HepG2 (cell line): ENCODE measurements around the gene PSMG4. TPM values are rescaled to one million over a fixed set of nuclear protein-coding genes. Genes with fewer than 3 reads are reported as not detected.
A peak's percentile ranks its signal among the peaks of the same experiment; 100 is the strongest.

Experiments used
- ATM ChIP-seq: fragments of 450-650 bp; IDR thresholded peaks from 2 replicates; pipeline ENCODE4 v1.7.1; 2017; ENCODE audit warnings: mild to moderate bottlenecking, borderline replicate concordance
- BCL6 ChIP-seq: IDR thresholded peaks from 2 replicates; pipeline ENCODE4 v1.6.1; 2016; ENCODE audit warnings: missing genetic modification reagents, missing compliant biosample characterization
- CEBPG ChIP-seq: IDR thresholded peaks from 2 replicates; pipeline ENCODE4 v1.6.1; 2016
- MBNL3 ChIP-seq: fragments of 250-450 bp; sonication (Bioruptor Pico); conservative IDR thresholded peaks from 2 replicates; pipeline ENCODE4 v1.8.0; 2022; ENCODE audit warnings: mild to moderate bottlenecking, inconsistent platforms
- MED13 ChIP-seq: sonication (generic); formaldehyde crosslinking; IDR thresholded peaks from 2 replicates; pipeline ENCODE4 v1.5.0; 2020; ENCODE audit warnings: missing genetic modification reagents
- PHF21A ChIP-seq: sonication (generic); formaldehyde crosslinking; IDR thresholded peaks from 2 replicates; pipeline ENCODE4 v1.5.0; 2020; ENCODE audit warnings: mild to moderate bottlenecking, missing genetic modification reagents
- RCOR2 ChIP-seq: IDR thresholded peaks from 2 replicates; pipeline ENCODE4 v1.6.1; 2016; ENCODE audit warnings: missing biosample characterization, missing genetic modification reagents
- REPIN1 ChIP-seq: sonication (generic); formaldehyde crosslinking; IDR thresholded peaks from 2 replicates; pipeline ENCODE4 v1.8.0; 2022; ENCODE audit warnings: missing genetic modification reagents, low read depth, mild to moderate bottlenecking, borderline replicate concordance
- SIN3A ChIP-seq: IDR thresholded peaks from 2 replicates; pipeline ENCODE4 v1.6.1; 2011; ENCODE audit warnings: low read depth, mild to moderate bottlenecking, control low read depth, low read length, borderline replicate concordance
- SP4 ChIP-seq: sonication (generic); formaldehyde crosslinking; IDR thresholded peaks from 2 replicates; pipeline ENCODE4 v1.8.1; 2023; ENCODE audit warnings: mild to moderate bottlenecking, missing genetic modification reagents
- TBX3 ChIP-seq: fragments of 450-650 bp; IDR thresholded peaks from 2 replicates; pipeline ENCODE4 v1.6.1; 2017; ENCODE audit warnings: antibody characterized with exemption, mild to moderate bottlenecking, inconsistent platforms, borderline replicate concordance
- TCF12 ChIP-seq, 2 experiments: fragments of 450-650 bp in 1 of 2; sonication (generic) in 1 of 2; formaldehyde crosslinking in 1 of 2; IDR thresholded peaks; 2 replicates each; pipeline versions ENCODE4 v1.6.1 to v1.8.0; 2017 to 2022; ENCODE audit warnings: antibody characterized with exemption in 1 of 2, mild to moderate bottlenecking in 1 of 2, missing genetic modification reagents in 1 of 2, moderate library complexity in 1 of 2
- ZBTB1 ChIP-seq: sonication (generic); formaldehyde crosslinking; IDR thresholded peaks from 2 replicates; pipeline ENCODE4 v1.4.0; 2020; ENCODE audit warnings: missing genetic modification reagents, borderline replicate concordance
- ZNF616 ChIP-seq: sonication (generic); formaldehyde crosslinking; IDR thresholded peaks from 2 replicates; pipeline ENCODE4 v1.5.0; 2020; ENCODE audit warnings: low read depth, mild to moderate bottlenecking, missing genetic modification reagents
- polyA plus RNA-seq, 8 experiments: library from polyadenylated mRNA; depleted of rRNA in 3 of 8; stranded (reverse) in 7 of 8; unstranded in 1 of 8; fragments of >200 nt; fragmentation: Illumina TruSeq in 4 of 8; extraction: Trizol in 4 of 8; gene quantifications; 2 replicates each; pipeline versions ENCODE4 v1.2.1 to v1.2.3, GENCODE V29; 2011 to 2016; ENCODE audit warnings: low read depth in 4 of 8, missing spikeins in 1 of 8, mixed read lengths in 1 of 8; ENCODE audit not compliant: insufficient read depth in 1 of 8
- total RNA-seq, 5 experiments: library from RNA; depleted of rRNA; stranded (reverse); fragments of >200 nt; fragmentation: Illumina TruSeq; extraction: Trizol; gene quantifications; 2 replicates each; pipeline ENCODE4 v1.2.3, GENCODE V29; 2016; ENCODE audit warnings: low read depth in 1 of 5
- TF ChIP-seq, protein P1 (sequence below): sonication (generic); formaldehyde crosslinking; IDR thresholded peaks from 2 replicates; pipeline ENCODE4 v1.8.1; 2023; ENCODE audit warnings: mild to moderate bottlenecking, missing genetic modification reagents
- TF ChIP-seq, protein P2 (sequence below): sonication (generic); formaldehyde crosslinking; IDR thresholded peaks from 2 replicates; pipeline ENCODE4 v1.4.0; 2020; ENCODE audit warnings: missing genetic modification reagents
- TF ChIP-seq, protein P3 (sequence below): sonication (generic); formaldehyde crosslinking; IDR thresholded peaks from 2 replicates; pipeline ENCODE4 v1.5.1; 2020; ENCODE audit warnings: mild to moderate bottlenecking, missing genetic modification reagents
- TF ChIP-seq, protein P4 (sequence below): IDR thresholded peaks from 2 replicates; pipeline ENCODE4 v1.6.1; 2016; ENCODE audit warnings: missing compliant biosample characterization, missing genetic modification reagents, borderline replicate concordance

The PSMG4 gene
- total and polyA plus RNA-seq, 2 of the 13 experiments (the other 11 are each of a cell fraction or from before 2014, with no cell fraction given) = 28.5 to 32.8 TPM

DNA sequence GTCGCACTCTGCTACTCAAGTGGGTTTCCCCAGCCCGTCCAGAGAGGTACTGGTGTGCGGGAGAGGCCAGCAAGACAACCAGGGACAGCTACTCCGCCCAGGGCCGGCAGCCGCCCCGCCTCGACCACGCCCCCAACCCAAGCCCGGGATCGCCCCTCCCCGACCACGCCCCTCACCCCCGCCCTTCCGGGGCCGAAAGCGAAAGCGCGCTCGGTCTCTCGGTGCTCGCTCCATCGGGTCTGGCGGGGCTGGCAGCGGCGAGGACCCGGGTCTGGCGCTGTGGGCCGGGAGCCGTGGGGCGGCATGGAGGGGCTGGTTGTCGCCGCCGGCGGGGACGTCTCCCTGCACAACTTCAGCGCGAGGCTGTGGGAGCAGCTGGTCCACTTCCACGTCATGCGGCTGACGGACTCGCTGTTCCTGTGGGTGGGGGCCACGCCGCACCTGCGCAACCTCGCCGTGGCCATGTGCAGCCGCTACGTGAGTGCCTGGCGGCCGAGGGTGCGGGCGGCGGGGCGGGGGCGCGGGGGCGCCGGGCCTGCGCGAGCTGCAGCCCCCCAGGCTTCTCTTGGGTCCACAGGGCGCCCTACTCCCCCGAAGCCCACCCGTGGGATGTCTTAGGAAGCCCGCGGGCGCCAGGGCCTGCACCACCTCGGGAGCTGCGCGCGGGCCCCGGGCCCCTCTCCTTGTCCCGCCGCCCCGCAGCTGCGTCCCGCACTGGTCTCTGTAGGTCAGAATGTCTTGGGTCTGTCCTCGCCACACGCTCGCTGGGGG lies at the start of gene PSMG4 (continued):
- TF ChIP-seq, protein P1, sequence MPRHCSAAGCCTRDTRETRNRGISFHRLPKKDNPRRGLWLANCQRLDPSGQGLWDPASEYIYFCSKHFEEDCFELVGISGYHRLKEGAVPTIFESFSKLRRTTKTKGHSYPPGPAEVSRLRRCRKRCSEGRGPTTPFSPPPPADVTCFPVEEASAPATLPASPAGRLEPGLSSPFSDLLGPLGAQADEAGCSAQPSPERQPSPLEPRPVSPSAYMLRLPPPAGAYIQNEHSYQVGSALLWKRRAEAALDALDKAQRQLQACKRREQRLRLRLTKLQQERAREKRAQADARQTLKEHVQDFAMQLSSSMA (CRISPR knock-in tag) = peak; percentile 82
- TF ChIP-seq SP4 (CRISPR knock-in tag) (peak; percentile 98), ATM (no peak), ZBTB1 (CRISPR knock-in tag) (no peak; the same call in 1 of the 2 replicates), SIN3A (peak; percentile 76; the same call in 1 of the 2 replicates), TCF12 (IDR thresholded peaks at IDR 0.05) (no peak), TCF12 (CRISPR knock-in tag; IDR thresholded peaks at IDR 0.05) (peak; percentile 88), PHF21A (CRISPR knock-in tag) (peak; percentile 73), MBNL3 (CRISPR knock-in tag) (no peak), CEBPG (CRISPR knock-in tag) (peak; percentile 32), BCL6 (CRISPR knock-in tag) (peak; percentile 77), ZNF616 (CRISPR knock-in tag) (peak; percentile 96), TBX3 (no peak), RCOR2 (CRISPR knock-in tag) (peak; percentile 64; the same call in 1 of the 2 replicates), MED13 (CRISPR knock-in tag) (peak; percentile 81; the same call in 1 of the 2 replicates), REPIN1 (CRISPR knock-in tag) (peak; percentile 90)
- TF ChIP-seq, protein P2, sequence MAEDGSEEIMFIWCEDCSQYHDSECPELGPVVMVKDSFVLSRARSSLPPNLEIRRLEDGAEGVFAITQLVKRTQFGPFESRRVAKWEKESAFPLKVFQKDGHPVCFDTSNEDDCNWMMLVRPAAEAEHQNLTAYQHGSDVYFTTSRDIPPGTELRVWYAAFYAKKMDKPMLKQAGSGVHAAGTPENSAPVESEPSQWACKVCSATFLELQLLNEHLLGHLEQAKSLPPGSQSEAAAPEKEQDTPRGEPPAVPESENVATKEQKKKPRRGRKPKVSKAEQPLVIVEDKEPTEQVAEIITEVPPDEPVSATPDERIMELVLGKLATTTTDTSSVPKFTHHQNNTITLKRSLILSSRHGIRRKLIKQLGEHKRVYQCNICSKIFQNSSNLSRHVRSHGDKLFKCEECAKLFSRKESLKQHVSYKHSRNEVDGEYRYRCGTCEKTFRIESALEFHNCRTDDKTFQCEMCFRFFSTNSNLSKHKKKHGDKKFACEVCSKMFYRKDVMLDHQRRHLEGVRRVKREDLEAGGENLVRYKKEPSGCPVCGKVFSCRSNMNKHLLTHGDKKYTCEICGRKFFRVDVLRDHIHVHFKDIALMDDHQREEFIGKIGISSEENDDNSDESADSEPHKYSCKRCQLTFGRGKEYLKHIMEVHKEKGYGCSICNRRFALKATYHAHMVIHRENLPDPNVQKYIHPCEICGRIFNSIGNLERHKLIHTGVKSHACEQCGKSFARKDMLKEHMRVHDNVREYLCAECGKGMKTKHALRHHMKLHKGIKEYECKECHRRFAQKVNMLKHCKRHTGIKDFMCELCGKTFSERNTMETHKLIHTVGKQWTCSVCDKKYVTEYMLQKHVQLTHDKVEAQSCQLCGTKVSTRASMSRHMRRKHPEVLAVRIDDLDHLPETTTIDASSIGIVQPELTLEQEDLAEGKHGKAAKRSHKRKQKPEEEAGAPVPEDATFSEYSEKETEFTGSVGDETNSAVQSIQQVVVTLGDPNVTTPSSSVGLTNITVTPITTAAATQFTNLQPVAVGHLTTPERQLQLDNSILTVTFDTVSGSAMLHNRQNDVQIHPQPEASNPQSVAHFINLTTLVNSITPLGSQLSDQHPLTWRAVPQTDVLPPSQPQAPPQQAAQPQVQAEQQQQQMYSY (CRISPR knock-in tag) = peak; percentile 89
- TF ChIP-seq, protein P3, sequence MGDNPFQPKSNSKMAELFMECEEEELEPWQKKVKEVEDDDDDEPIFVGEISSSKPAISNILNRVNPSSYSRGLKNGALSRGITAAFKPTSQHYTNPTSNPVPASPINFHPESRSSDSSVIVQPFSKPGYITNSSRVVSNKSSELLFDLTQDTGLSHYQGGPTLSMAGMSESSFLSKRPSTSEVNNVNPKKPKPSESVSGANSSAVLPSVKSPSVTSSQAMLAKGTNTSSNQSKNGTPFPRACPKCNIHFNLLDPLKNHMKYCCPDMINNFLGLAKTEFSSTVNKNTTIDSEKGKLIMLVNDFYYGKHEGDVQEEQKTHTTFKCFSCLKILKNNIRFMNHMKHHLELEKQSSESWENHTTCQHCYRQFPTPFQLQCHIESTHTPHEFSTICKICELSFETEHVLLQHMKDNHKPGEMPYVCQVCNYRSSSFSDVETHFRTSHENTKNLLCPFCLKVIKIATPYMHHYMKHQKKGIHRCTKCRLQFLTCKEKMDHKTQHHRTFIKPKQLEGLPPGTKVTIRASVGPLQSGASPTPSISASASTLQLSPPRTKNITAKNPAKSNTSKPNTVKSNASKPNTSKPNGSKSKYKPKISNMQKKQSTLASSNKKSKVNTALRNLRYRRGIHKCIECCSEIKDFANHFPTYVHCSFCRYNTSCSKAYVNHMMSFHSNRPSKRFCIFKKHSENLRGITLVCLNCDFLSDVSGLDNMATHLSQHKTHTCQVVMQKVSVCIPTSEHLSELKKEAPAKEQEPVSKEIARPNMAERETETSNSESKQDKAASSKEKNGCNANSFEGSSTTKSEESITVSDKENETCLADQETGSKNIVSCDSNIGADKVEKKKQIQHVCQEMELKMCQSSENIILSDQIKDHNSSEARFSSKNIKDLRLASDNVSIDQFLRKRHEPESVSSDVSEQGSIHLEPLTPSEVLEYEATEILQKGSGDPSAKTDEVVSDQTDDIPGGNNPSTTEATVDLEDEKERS (CRISPR knock-in tag) = peak; percentile 82
- TF ChIP-seq, protein P4, sequence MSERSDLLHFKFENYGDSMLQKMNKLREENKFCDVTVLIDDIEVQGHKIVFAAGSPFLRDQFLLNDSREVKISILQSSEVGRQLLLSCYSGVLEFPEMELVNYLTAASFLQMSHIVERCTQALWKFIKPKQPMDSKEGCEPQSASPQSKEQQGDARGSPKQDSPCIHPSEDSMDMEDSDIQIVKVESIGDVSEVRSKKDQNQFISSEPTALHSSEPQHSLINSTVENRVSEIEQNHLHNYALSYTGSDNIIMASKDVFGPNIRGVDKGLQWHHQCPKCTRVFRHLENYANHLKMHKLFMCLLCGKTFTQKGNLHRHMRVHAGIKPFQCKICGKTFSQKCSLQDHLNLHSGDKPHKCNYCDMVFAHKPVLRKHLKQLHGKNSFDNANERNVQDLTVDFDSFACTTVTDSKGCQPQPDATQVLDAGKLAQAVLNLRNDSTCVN (CRISPR knock-in tag) = peak; percentile 91
